ENCODE results near the gene CACNA1S. TPM values are rescaled to one million over a fixed set of nuclear protein-coding genes. Genes with fewer than 3 reads are reported as not detected.

The CACNA1S gene
- total RNA-seq, 1 donor from 2014 or later = 0.55 TPM

DNA sequence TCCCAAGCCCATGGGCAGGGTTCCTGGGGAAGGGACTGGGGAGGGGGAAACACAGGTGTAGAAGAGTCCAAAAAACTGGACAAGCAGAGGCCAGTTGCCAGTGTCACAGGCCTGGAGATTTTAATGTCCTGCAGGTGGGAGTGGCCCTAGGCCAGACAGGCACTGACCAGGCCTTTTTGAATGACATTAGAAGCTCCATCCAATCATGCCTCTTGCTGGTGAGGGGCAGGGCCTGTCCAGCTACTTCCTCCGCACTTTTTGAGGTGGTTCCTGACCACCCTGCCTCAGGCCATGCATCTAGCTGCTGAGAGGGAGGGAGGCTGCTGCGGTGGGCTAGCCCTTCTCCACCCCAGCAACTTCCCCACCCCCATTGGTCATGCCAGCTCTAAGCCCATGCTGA lies 72.8 kb downstream of the CACNA1S start:
- Histone ChIP-seq H3K4me3 (no peak overlapping the region), H3K27me3 (peaks cover 5% of the 10 kb centered on the region), H3K36me3 (no peaks in the 10 kb centered on the region), H3K9me3 (no peaks in the 10 kb centered on the region), H3K27ac (no peak overlapping the region), H3K4me1 (no peaks in the 10 kb centered on the region)
- ATAC-seq (no peak), DNase-seq (no peak)
- TF ChIP-seq, protein P1, sequence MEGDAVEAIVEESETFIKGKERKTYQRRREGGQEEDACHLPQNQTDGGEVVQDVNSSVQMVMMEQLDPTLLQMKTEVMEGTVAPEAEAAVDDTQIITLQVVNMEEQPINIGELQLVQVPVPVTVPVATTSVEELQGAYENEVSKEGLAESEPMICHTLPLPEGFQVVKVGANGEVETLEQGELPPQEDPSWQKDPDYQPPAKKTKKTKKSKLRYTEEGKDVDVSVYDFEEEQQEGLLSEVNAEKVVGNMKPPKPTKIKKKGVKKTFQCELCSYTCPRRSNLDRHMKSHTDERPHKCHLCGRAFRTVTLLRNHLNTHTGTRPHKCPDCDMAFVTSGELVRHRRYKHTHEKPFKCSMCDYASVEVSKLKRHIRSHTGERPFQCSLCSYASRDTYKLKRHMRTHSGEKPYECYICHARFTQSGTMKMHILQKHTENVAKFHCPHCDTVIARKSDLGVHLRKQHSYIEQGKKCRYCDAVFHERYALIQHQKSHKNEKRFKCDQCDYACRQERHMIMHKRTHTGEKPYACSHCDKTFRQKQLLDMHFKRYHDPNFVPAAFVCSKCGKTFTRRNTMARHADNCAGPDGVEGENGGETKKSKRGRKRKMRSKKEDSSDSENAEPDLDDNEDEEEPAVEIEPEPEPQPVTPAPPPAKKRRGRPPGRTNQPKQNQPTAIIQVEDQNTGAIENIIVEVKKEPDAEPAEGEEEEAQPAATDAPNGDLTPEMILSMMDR (IDR thresholded peaks at IDR 0.05) = no peak
- intact Hi-C loops (cut with DNase I) = no loop called here

DNA sequence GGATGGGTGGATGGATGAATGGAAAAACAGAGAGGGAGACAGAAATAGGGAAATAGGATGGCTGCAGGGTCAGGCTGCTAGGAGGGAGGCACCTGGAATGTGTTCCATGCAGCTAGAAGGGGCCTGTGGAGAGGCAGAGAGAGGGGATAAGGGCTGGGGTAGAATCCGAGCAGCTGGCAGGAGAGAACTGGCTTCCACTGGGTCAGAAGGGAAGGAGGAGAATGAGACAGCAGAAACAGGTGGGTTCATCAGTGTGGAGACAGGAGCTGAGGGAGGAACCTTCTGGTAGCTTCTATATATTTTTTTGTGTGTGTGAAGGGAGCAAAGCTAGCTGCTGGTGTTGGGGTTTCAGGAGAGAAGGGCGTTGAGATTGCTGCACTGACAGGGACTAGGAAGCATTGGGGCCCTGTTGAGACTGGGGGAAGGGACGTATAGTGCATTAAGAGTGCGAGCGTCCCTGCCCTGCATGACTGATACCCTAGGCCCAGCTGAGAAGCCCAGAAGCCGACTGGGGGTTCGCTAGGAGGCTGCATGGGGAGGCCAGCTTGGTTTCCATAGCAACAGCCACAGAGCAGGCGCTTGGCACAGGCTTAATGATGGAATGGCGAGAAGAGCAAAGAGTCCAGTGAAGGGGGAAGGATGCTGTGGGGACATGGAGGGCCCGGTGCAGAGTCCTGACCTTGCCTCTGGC lies 73.9 kb downstream of the CACNA1S start:
- no peaks in the 10 kb centered on the region for H3K36me3 ChIP-seq
- TF ChIP-seq, protein P1 (IDR thresholded peaks at IDR 0.05) = no peak
- no peak overlapping the region for H3K4me3 ChIP-seq
- ATAC-seq (no peak), DNase-seq (no peak)
- no peak overlapping the region for H3K27ac ChIP-seq
- no peaks in the 10 kb centered on the region for H3K4me1 ChIP-seq
- intact Hi-C loops (cut with DNase I) = no loop called here
- H3K27me3 ChIP-seq = peaks cover 5% of the 10 kb centered on the region
- H3K9me3 ChIP-seq = no peaks in the 10 kb centered on the region

DNA sequence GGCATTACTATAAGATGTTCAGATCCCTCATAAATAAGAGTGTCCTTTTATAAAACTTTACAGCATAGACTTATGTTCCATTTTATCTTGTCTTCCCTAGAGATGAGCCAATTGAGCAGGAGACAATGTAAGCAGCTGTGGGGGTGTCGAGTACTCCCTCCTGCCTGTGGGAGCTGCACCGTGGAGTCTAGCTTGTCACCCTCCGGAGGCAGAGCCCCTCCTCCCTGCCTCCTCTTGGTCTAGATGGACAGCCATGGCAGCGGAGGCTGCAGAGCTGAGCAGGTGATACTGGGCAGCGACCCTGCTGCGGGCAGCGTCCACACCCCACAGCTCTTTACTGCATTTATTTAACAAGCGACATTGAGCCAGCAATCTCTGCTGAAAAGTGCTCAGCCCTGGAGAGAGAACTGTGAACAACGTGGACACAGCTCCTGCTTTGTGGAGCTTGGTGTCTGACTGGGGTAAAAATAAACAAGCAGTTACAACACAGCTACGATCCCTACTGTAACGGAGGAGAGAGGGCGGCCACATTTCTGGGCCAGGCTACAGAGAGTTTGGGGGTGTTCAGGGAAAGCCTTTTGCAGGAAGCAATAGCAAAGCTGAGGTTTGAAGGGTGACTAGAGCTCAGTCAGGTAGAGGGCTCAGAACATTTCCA lies 75.9 kb downstream of the CACNA1S start:
- H3K9me3 ChIP-seq = no peaks in the 10 kb centered on the region
- H3K36me3 ChIP-seq = no peaks in the 10 kb centered on the region
- intact Hi-C loops (cut with DNase I) = no loop called here

DNA sequence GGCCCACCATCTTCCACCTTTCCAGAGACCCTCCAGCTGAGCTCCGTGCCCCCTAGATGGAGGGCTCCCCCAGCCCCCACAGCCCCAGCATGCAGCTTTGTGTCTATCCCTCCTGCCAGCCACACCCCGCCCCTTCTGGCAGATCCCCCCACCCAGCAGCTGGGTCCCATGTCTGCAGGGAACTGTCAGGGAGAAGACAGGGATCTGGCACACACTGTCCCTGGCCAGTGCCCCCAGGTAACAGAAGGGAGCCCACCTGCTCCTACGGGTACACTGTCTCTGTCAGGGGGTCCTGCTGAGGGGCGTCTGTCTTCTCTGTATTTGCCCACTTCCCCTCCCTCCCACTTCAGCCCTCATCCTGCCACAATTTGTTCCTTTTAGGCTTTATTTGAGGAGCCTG lies 77.6 kb downstream of the CACNA1S start:
- Histone ChIP-seq H3K27ac (no peak overlapping the region), H3K27me3 (peaks cover 5% of the 10 kb centered on the region), H3K4me3 (no peak overlapping the region), H3K4me1 (no peaks in the 10 kb centered on the region), H3K36me3 (no peaks in the 10 kb centered on the region), H3K9me3 (no peaks in the 10 kb centered on the region)
- TF ChIP-seq, protein P1 (IDR thresholded peaks at IDR 0.05) = no peak
- intact Hi-C loops (cut with DNase I) = no loop called here
- ATAC-seq = no peak
- no peak for DNase-seq

More for the DNA sequence above, 75.9 kb downstream of the CACNA1S start:
- DNase-seq = no peak
- Histone ChIP-seq H3K4me3 (no peak overlapping the region), H3K4me1 (no peaks in the 10 kb centered on the region), H3K27ac (no peak overlapping the region), H3K27me3 (peaks cover 5% of the 10 kb centered on the region)
- TF ChIP-seq, protein P1 (IDR thresholded peaks at IDR 0.05) = no peak
- no peak for ATAC-seq

DNA sequence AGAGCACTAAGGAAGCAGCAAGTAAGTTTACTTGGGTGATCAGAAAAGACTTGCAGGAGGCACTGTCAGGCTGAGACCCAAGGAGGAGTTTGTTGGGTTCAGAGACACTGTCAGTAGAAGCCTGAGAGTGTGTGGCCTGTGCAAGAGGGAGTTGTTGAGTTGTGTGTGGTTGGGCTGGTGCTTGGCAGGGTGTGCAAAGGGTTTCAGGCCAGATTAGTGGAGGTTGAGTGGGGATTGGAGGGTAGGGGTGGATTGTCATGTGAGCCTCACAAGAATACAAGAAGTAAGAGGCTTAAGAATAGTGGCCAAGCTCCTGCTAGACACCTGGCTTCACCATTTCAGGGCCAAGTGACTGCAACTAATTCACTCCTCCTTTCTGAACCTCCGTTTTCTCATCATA lies 79.8 kb downstream of the CACNA1S start:
- no peak overlapping the region for H3K27ac ChIP-seq
- no peak for DNase-seq
- H3K4me1 ChIP-seq = peaks cover 18% of the 10 kb centered on the region
- H3K27me3 ChIP-seq = peaks cover 5% of the 10 kb centered on the region
- no peak overlapping the region for H3K4me3 ChIP-seq
- no peaks in the 10 kb centered on the region for H3K36me3 ChIP-seq
- TF ChIP-seq, protein P1 (IDR thresholded peaks at IDR 0.05) = no peak
- no peaks in the 10 kb centered on the region for H3K9me3 ChIP-seq
- intact Hi-C loops (cut with DNase I) = no loop called here
- ATAC-seq = no peak

Measured in upper lobe of right lung (tissue), 1 donor.